ACC112 (cell line): ENCODE results near the gene OR5M11.

Experiments used
- H2AFZ ChIP-seq: fragments of 200-600 bp; sonication (generic); one replicate; pipeline ENCODE4 v1.6.0; 2017; ENCODE audit warnings: antibody characterized with exemption, low read length; ENCODE audit not compliant: unreplicated experiment
- H3K27ac ChIP-seq: fragments of 200-600 bp; sonication (generic); 2 replicates; pipeline ENCODE4 v1.5.1; 2014; ENCODE audit warnings: low read depth, mild to moderate bottlenecking, antibody characterized with exemption, low read length, moderate library complexity
- H3K27me3 ChIP-seq: fragments of 200-600 bp; sonication (generic); 2 replicates; pipeline ENCODE4 v1.6.1; 2014; ENCODE audit warnings: mild to moderate bottlenecking, antibody characterized with exemption, low read length, moderate library complexity, mixed read lengths; ENCODE audit not compliant: insufficient read depth
- H3K36me3 ChIP-seq: fragments of 200-600 bp; sonication (generic); 2 replicates; pipeline ENCODE4 v1.6.1; 2016; ENCODE audit warnings: mild to moderate bottlenecking, antibody characterized with exemption, low read length, moderate library complexity, mixed read lengths; ENCODE audit not compliant: insufficient read depth
- H3K4me1 ChIP-seq: fragments of 200-600 bp; sonication (generic); one replicate; pipeline ENCODE4 v1.6.1; 2016; ENCODE audit warnings: low read length, mixed read lengths; ENCODE audit not compliant: insufficient read depth, unreplicated experiment, control insufficient read depth
- H3K4me3 ChIP-seq: fragments of 200-600 bp; sonication (generic); 2 replicates; pipeline ENCODE4 v1.5.1; 2014; ENCODE audit warnings: mild to moderate bottlenecking, low read depth, low read length
- H3K79me2 ChIP-seq: fragments of 200-600 bp; sonication (generic); one replicate; pipeline ENCODE4 v1.6.0; 2016; ENCODE audit warnings: low read length; ENCODE audit not compliant: control insufficient read depth, unreplicated experiment, insufficient read depth

The OR5M11 gene

DNA sequence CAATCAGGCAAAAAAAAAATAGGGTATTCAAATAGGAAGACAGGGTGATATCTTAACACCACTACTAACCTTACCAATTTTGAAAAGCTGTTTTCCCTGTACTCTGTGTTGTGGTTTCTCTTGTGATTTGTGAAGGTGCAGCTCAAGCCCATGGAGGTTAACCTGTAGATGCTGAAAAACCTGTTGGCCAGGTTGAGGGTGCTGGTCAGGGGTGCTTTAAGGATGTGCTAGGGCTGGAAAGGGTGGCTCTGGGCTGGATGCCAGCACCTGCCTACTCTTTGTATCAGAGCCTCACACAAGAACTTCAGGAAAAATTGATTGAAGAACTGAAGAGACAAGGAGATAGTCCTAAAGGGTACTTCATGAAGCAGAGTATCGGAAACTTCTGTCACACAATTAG lies 33.6 kb downstream of the OR5M11 start:
- Histone ChIP-seq H3K27me3 (no peaks in the 10 kb centered on the region), H3K79me2 (no peaks in the 10 kb centered on the region), H3K4me3 (no peak overlapping the region), H2AFZ (no peak overlapping the region), H3K27ac (no peak overlapping the region), H3K36me3 (no peaks in the 10 kb centered on the region), H3K4me1 (no peaks in the 10 kb centered on the region)

DNA sequence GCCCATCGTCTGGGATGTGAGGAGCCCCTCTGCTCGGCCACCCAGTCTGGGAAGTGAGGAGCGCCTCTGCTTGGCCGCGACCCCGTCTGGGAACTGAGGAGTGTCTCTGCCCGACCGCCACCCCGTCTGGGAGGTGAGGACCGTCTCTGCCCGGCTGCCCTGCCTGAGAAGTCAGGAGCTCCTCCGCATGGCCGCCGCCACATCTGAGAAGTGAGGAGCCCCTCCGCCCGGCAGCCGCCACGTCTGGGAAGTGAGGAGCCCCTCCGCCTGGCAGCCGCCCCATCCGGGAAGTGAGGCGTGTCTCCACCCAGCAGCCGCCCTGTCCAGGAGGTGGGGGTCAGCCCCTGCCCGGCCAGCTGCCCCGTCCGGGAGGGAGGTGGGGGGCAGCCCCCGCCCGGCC lies 46.0 kb downstream of the OR5M11 start:
- Histone ChIP-seq H3K27ac (no peak overlapping the region), H3K36me3 (no peaks in the 10 kb centered on the region), H3K4me3 (no peak overlapping the region), H3K4me1 (no peaks in the 10 kb centered on the region), H2AFZ (no peak overlapping the region), H3K27me3 (no peaks in the 10 kb centered on the region), H3K79me2 (no peaks in the 10 kb centered on the region)

DNA sequence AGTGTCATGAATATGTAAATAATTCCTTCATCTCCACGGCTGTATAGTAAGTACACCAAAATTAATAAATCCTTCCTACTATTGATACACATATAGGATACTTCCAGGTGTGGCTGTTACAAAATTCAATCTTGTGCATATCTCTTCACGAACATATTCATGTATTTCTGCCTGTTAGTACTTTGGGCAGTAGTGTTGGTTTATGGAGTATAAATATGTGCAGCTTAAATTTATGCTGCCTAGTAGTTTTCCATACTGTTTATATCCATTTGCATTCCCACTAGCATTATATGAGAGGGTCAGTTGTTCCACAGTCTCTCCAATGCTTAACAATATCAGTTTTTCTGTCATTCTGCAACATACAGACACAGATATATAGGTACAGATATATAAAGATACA lies 47.9 kb downstream of the OR5M11 start:
- Histone ChIP-seq H3K4me3 (no peak overlapping the region), H3K36me3 (no peaks in the 10 kb centered on the region), H2AFZ (no peak overlapping the region), H3K27ac (no peak overlapping the region), H3K4me1 (no peaks in the 10 kb centered on the region), H3K27me3 (no peaks in the 10 kb centered on the region), H3K79me2 (no peaks in the 10 kb centered on the region)
